ENCODE data around the gene SUCLG2.

SUCLG2 gene

GRCh38 chr3:67458896-67459530 is 195.4 kb downstream of the SUCLG2 start:
- no peaks in the 10 kb centered on the region for H3K27me3 ChIP-seq (replicated peaks; ENCODE audit: control insufficient read depth, insufficient read depth, low read length)
- DNase-seq (ENCODE audit: extremely low read depth, insufficient read length), result no peak
- no peak overlapping the region for H3K4me3 ChIP-seq (replicated peaks; ENCODE audit: low read depth, low read length)
- no peak for TF ChIP-seq CTCF (IDR thresholded peaks at IDR 0.05; ENCODE audit: insufficient read depth, low read length, poor library complexity, severe bottlenecking)
- no peaks in the 10 kb centered on the region for H3K36me3 ChIP-seq (ENCODE audit: control insufficient read depth, insufficient read depth, low read length)

GRCh38 chr3:67458408-67458807 is 196.0 kb downstream of the SUCLG2 start:
- TF ChIP-seq CTCF (IDR thresholded peaks at IDR 0.05; ENCODE audit: insufficient read depth, low read length, poor library complexity, severe bottlenecking), result no peak
- H3K27me3 ChIP-seq (replicated peaks; ENCODE audit: control insufficient read depth, insufficient read depth, low read length), result no peaks in the 10 kb centered on the region
- H3K36me3 ChIP-seq (ENCODE audit: control insufficient read depth, insufficient read depth, low read length), result no peaks in the 10 kb centered on the region
- no peak overlapping the region for H3K4me3 ChIP-seq (replicated peaks; ENCODE audit: low read depth, low read length)
- no peak for DNase-seq (ENCODE audit: extremely low read depth, insufficient read length)

GRCh38 chr3:67453628-67454027 is 200.8 kb downstream of the SUCLG2 start:
- no peak for TF ChIP-seq CTCF (IDR thresholded peaks at IDR 0.05; ENCODE audit: insufficient read depth, low read length, poor library complexity, severe bottlenecking)
- Histone ChIP-seq H3K27me3 (replicated peaks; ENCODE audit: control insufficient read depth, insufficient read depth, low read length) (no peaks in the 10 kb centered on the region), H3K36me3 (ENCODE audit: control insufficient read depth, insufficient read depth, low read length) (no peaks in the 10 kb centered on the region), H3K4me3 (replicated peaks; ENCODE audit: low read depth, low read length) (no peak overlapping the region)
- no peak for DNase-seq (ENCODE audit: extremely low read depth, insufficient read length)

- no peak for DNase-seq (ENCODE audit: extremely low read depth, insufficient read length)
- TF ChIP-seq CTCF (IDR thresholded peaks at IDR 0.05; ENCODE audit: insufficient read depth, low read length, poor library complexity, severe bottlenecking), result no peak
- H3K27me3 ChIP-seq (replicated peaks; ENCODE audit: control insufficient read depth, insufficient read depth, low read length), result no peaks in the 10 kb centered on the region
- H3K36me3 ChIP-seq (ENCODE audit: control insufficient read depth, insufficient read depth, low read length), result no peaks in the 10 kb centered on the region
- H3K4me3 ChIP-seq (replicated peaks; ENCODE audit: low read depth, low read length), result no peak overlapping the region
Observed at GRCh38 chr3:67450153-67450552, 204.3 kb downstream of the SUCLG2 start.

GRCh38 chr3:67447393-67447792 is 207.0 kb downstream of the SUCLG2 start:
- no peaks in the 10 kb centered on the region for H3K27me3 ChIP-seq (replicated peaks; ENCODE audit: control insufficient read depth, insufficient read depth, low read length)
- H3K4me3 ChIP-seq (replicated peaks; ENCODE audit: low read depth, low read length), result no peak overlapping the region
- H3K36me3 ChIP-seq (ENCODE audit: control insufficient read depth, insufficient read depth, low read length), result no peaks in the 10 kb centered on the region
- no peak for TF ChIP-seq CTCF (IDR thresholded peaks at IDR 0.05; ENCODE audit: insufficient read depth, low read length, poor library complexity, severe bottlenecking)
- no peak for DNase-seq (ENCODE audit: extremely low read depth, insufficient read length)

GRCh38 chr3:67437789-67438188 is 216.6 kb downstream of the SUCLG2 start:
- TF ChIP-seq CTCF (IDR thresholded peaks at IDR 0.05; ENCODE audit: insufficient read depth, low read length, poor library complexity, severe bottlenecking), result no peak
- Histone ChIP-seq H3K27me3 (replicated peaks; ENCODE audit: control insufficient read depth, insufficient read depth, low read length) (no peaks in the 10 kb centered on the region), H3K4me3 (replicated peaks; ENCODE audit: low read depth, low read length) (no peak overlapping the region), H3K36me3 (ENCODE audit: control insufficient read depth, insufficient read depth, low read length) (no peaks in the 10 kb centered on the region; the same call in none of the 2 replicates)
- DNase-seq (ENCODE audit: extremely low read depth, insufficient read length), result no peak

All from GM06990 (cell line).